ENCODE data around the gene RCC2. TPM values are rescaled to one million over a fixed set of nuclear protein-coding genes. Genes with fewer than 3 reads are reported as not detected.

Gene RCC2
- total and polyA plus RNA-seq, 8 donors, result 11.5 to 45.4 (median 18.6) TPM

- no peak overlapping the region for H3K27ac ChIP-seq
- intact Hi-C loops (cut with DNase I), result no loop called here
- FAIRE-seq, result no peak
- no peaks in the 10 kb centered on the region for H3K4me1 ChIP-seq
- H3K36me3 ChIP-seq, result peaks cover 0 to 56% (median 12%) of the 10 kb centered on the region in 3 donors
- DNase-seq, result no peak
- no peaks in the 10 kb centered on the region for H3K27me3 ChIP-seq
- WGBS, 2 donors, result 81 to 82% methylated on average over 6 of the region's 6 CpGs
- no peak for TF ChIP-seq CTCF (IDR thresholded peaks at IDR 0.05)
- H3K4me3 ChIP-seq, result no peak overlapping the region
- ATAC-seq, result no peak
- H3K9me3 ChIP-seq, result no peaks in the 10 kb centered on the region
Measured at GRCh38 chr1:17420391-17420918, 19.0 kb downstream of the RCC2 start.

- Histone ChIP-seq H3K4me1 (no peaks in the 10 kb centered on the region), H3K9me3 (no peaks in the 10 kb centered on the region), H3K27me3 (no peaks in the 10 kb centered on the region), H3K36me3 (peaks cover 0 to 56% (median 12%) of the 10 kb centered on the region in 3 donors), H3K4me3 (no peak overlapping the region), H3K27ac (no peak overlapping the region)
- ATAC-seq (peak; percentile 64 to 94 (median 86)), FAIRE-seq (no peak), DNase-seq (peak in 4 of 6 donors; percentile 25 to 90 (median 56))
- WGBS, 2 donors, result 46 to 49% methylated on average over 42 of the region's 42 CpGs
- peak; percentile 79 to 99 (median 93) for TF ChIP-seq CTCF (IDR thresholded peaks at IDR 0.05)
- intact Hi-C loops (cut with DNase I), result no loop called here
Measured at GRCh38 chr1:17419626-17420328, 19.7 kb downstream of the RCC2 start.

GRCh38 chr1:17416389-17416788, 23.1 kb downstream of the RCC2 start:
- H3K27me3 ChIP-seq, result no peaks in the 10 kb centered on the region
- no peak for FAIRE-seq
- no peak for TF ChIP-seq CTCF (IDR thresholded peaks at IDR 0.05)

GRCh38 chr1:17414022-17414421, 25.5 kb downstream of the RCC2 start:
- intact Hi-C loops (cut with DNase I), result no loop called here
- no peak for FAIRE-seq
- no peak for ATAC-seq
- Histone ChIP-seq H3K4me1 (no peaks in the 10 kb centered on the region), H3K36me3 (peaks cover 9 to 71% (median 21%) of the 10 kb centered on the region in 3 donors), H3K27ac (no peak overlapping the region), H3K9me3 (no peaks in the 10 kb centered on the region), H3K4me3 (no peak overlapping the region), H3K27me3 (no peaks in the 10 kb centered on the region)
- WGBS, 2 donors, result 96 to 98% methylated on average over 2 of the region's 2 CpGs
- TF ChIP-seq CTCF (IDR thresholded peaks at IDR 0.05), result no peak
- no peak for DNase-seq

More at GRCh38 chr1:17416389-17416788, 23.1 kb downstream of the RCC2 start:
- intact Hi-C loops (cut with DNase I), result no loop called here
- H3K4me3 ChIP-seq, result no peak overlapping the region
- no peaks in the 10 kb centered on the region for H3K9me3 ChIP-seq
- ATAC-seq (no peak), DNase-seq (no peak)
- H3K4me1 ChIP-seq, result no peaks in the 10 kb centered on the region
- peaks cover 6 to 68% (median 21%) of the 10 kb centered on the region in 3 donors for H3K36me3 ChIP-seq
- H3K27ac ChIP-seq, result no peak overlapping the region
- WGBS, 2 donors, result 93 to 94% methylated on average over 20 of the region's 20 CpGs

Measured in pancreas (tissue), 10 donors.